SU-DHL-6 (cell line): ENCODE results near the gene BCAS3.

Source experiments
- EZH2phosphoT487 ChIP-seq: fragments of 200-600 bp; sonication (generic), shearing (Covaris generic); conservative IDR thresholded peaks from 2 replicates; pipeline ENCODE4 v1.6.1; 2018; ENCODE audit warnings: mild to moderate bottlenecking, antibody characterized with exemption, low read length, moderate library complexity, mixed read lengths
- TF ChIP-seq, protein P1 (sequence below): fragments of 200-600 bp; sonication (generic); IDR thresholded peaks from one replicate; pipeline ENCODE4 v1.5.1; 2017; ENCODE audit warnings: antibody characterized with exemption, mild to moderate bottlenecking, low read length, moderate library complexity; ENCODE audit not compliant: insufficient read depth, poor library complexity, severe bottlenecking

DNA sequence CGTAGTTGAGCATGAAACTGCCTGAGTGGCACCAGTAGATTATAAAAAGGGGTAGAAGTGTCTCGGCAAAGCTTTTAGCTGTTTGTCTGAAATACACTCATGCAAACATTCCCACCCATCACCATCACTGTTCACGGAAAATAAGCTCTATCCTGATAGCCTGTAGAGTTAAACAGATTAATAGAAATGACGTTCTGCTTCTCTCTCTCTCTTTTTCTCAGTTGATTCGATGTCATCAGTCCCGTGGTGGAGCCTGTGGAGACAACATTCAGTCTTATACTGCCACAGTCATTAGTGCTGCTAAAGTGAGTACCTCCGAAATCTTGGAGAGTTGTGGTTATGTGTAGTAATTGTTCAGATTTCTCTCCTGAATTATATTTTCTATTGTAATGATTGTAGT is 224.7 kb downstream of the BCAS3 start:
- TF ChIP-seq, protein P1, sequence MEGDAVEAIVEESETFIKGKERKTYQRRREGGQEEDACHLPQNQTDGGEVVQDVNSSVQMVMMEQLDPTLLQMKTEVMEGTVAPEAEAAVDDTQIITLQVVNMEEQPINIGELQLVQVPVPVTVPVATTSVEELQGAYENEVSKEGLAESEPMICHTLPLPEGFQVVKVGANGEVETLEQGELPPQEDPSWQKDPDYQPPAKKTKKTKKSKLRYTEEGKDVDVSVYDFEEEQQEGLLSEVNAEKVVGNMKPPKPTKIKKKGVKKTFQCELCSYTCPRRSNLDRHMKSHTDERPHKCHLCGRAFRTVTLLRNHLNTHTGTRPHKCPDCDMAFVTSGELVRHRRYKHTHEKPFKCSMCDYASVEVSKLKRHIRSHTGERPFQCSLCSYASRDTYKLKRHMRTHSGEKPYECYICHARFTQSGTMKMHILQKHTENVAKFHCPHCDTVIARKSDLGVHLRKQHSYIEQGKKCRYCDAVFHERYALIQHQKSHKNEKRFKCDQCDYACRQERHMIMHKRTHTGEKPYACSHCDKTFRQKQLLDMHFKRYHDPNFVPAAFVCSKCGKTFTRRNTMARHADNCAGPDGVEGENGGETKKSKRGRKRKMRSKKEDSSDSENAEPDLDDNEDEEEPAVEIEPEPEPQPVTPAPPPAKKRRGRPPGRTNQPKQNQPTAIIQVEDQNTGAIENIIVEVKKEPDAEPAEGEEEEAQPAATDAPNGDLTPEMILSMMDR: no peak
- TF ChIP-seq EZH2phosphoT487: no peak
